ENCODE data around the gene GABPB1. TPM values are rescaled to one million over a fixed set of nuclear protein-coding genes. Genes with fewer than 3 reads are reported as not detected.

Gene GABPB1
- total RNA-seq, 2 experiments from 2014 or later = 23.9 to 26.7 TPM

- ATAC-seq (ENCODE audit: low read depth) (no peak), DNase-seq (no peak)
- Mint-ChIP-seq H3K27me3 (no peaks in the 10 kb centered on the region), H3K4me3 (no peak overlapping the region), H3K9me3 (no peaks in the 10 kb centered on the region), H3K4me1 (peaks cover 47% of the 10 kb centered on the region), H3K36me3 (peaks cover 2% of the 10 kb centered on the region), H3K27ac (peak overlapping the region; percentile 31)
- POLR2A ChIA-PET = interaction anchor here (1.5 kb wide), 1 partner anchor 10 kb away, joined by 5 read pairs; no protein-coding TSS in a partner anchor
Measured at GRCh38 chr15:50257924-50258323, 97.1 kb downstream of the GABPB1 start.

DNA sequence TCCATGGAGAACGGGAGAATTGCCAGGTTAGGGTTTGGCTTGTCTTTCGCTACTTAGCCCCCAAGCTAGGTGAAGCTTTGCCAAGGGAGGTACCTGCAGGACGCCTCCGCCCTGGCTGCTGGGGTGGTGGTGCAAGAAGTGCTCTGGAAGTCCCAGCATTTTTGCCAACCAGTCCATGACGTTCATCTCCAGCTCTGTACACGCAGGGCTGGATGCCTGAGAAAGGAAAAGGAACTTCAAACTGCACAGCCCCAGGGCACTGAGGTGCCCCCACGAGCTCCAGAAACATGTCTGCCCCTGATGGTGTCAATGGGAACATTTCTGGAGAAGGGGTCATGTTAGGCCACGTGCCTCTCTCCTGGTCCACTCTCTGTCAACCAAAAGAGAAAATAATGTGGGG lies 97.7 kb downstream of the GABPB1 start:
- Mint-ChIP-seq H3K4me1 (peaks cover 45% of the 10 kb centered on the region), H3K9me3 (no peaks in the 10 kb centered on the region), H3K4me3 (no peak overlapping the region), H3K36me3 (peaks cover 2% of the 10 kb centered on the region), H3K27ac (no peak overlapping the region), H3K27me3 (no peaks in the 10 kb centered on the region)
- POLR2A ChIA-PET = no interaction called here
- ATAC-seq (ENCODE audit: low read depth) (no peak), DNase-seq (no peak)

GRCh38 chr15:50256188-50257041 lies 98.6 kb downstream of the GABPB1 start:
- POLR2A ChIA-PET = no interaction called here
- no peak overlapping the region for H3K4me3 Mint-ChIP-seq
- DNase-seq (no peak), ATAC-seq (ENCODE audit: low read depth) (no peak)
- no peak overlapping the region for H3K27ac Mint-ChIP-seq
- peaks cover 2% of the 10 kb centered on the region for H3K36me3 Mint-ChIP-seq
- H3K9me3 Mint-ChIP-seq = no peaks in the 10 kb centered on the region
- no peaks in the 10 kb centered on the region for H3K27me3 Mint-ChIP-seq
- peaks cover 41% of the 10 kb centered on the region for H3K4me1 Mint-ChIP-seq

DNA sequence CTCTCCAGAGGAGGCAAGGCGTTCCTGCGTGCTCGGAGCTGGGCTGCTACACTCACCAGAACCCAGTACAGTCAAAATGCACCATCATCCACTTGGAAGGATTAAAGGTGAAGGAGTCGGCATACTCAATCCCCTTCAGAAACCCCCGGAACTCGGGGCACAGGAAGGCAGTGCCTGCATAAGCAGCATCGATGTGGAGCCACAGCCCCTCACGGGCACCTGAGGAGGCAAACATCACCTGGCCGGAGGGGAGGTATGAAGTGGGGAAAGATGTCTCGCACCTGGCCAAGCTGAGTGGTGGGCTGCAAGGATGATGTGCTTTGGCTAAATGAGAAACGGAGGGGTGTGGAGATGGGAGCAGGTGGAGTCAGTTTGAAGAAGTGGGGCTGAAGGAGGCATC lies 102.4 kb downstream of the GABPB1 start:
- H3K27ac Mint-ChIP-seq = no peak overlapping the region
- no peaks in the 10 kb centered on the region for H3K9me3 Mint-ChIP-seq
- ATAC-seq (ENCODE audit: low read depth) (no peak), DNase-seq (no peak)
- POLR2A ChIA-PET = no interaction called here
- H3K4me1 Mint-ChIP-seq = peaks cover 37% of the 10 kb centered on the region
- no peaks in the 10 kb centered on the region for H3K27me3 Mint-ChIP-seq
- no peak overlapping the region for H3K4me3 Mint-ChIP-seq
- peaks cover 4% of the 10 kb centered on the region for H3K36me3 Mint-ChIP-seq

GRCh38 chr15:50251638-50252182 lies 103.3 kb downstream of the GABPB1 start:
- Mint-ChIP-seq H3K27me3 (no peaks in the 10 kb centered on the region), H3K9me3 (peaks cover 2% of the 10 kb centered on the region), H3K27ac (peak overlapping the region; percentile 10), H3K4me3 (no peak overlapping the region), H3K4me1 (peaks cover 40% of the 10 kb centered on the region), H3K36me3 (peaks cover 7% of the 10 kb centered on the region)
- ATAC-seq (ENCODE audit: low read depth) = no peak
- POLR2A ChIA-PET = no interaction called here
- no peak for DNase-seq

DNA sequence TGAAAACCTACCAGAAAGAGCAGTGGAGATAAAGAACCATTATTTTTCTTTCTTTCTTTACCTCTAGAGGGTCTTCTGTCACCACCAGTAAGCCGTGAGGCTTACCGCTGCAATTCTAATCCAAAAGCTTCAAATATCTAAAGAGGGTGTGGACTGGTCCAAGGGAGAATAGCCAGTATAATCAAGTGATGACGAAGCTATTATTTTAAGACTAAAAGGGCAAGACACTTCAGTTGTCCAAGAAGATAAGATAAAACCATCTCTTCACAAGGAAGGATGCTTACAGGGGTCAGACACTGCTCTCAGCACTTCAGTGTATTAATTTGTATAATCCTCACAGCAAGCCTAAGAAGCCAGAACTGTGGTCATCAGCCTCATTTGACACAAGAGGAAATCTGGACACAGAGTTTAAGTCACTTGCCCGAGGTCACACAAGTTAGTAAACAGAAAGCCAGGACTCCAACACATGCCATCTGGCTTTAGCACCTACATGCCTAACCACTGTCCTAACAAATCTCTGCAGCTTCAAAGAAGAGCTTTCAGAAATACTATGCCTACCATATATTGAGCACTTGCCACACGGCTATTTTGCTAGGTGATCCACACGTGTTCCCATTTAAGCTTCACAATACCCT lies 104.1 kb downstream of the GABPB1 start:
- Mint-ChIP-seq H3K27ac (no peak overlapping the region), H3K27me3 (no peaks in the 10 kb centered on the region), H3K9me3 (peaks cover 3% of the 10 kb centered on the region), H3K36me3 (peaks cover 7% of the 10 kb centered on the region), H3K4me1 (peaks cover 43% of the 10 kb centered on the region), H3K4me3 (no peak overlapping the region)
- POLR2A ChIA-PET = interaction anchor here (1.1 kb wide), 1 partner anchor 104 kb away, joined by 3 read pairs; the partner anchor contains the start of gene GABPB1
- DNase-seq = no peak
- ATAC-seq (ENCODE audit: low read depth) = no peak

- Mint-ChIP-seq H3K27ac (no peak overlapping the region), H3K9me3 (peaks cover 3% of the 10 kb centered on the region), H3K27me3 (no peaks in the 10 kb centered on the region), H3K4me3 (no peak overlapping the region), H3K36me3 (peaks cover 9% of the 10 kb centered on the region), H3K4me1 (peaks cover 43% of the 10 kb centered on the region)
- ATAC-seq (ENCODE audit: low read depth) (no peak), DNase-seq (no peak)
- POLR2A ChIA-PET = interaction anchor here (1.1 to 4.8 kb wide), 2 partner anchors 12 to 105 kb away, joined by 3 to 43 read pairs; partner anchors contain the start of gene GABPB1
Measured at GRCh38 chr15:50249704-50250103, 105.3 kb downstream of the GABPB1 start.

- no peaks in the 10 kb centered on the region for H3K27me3 Mint-ChIP-seq
- H3K27ac Mint-ChIP-seq = peak overlapping the region; percentile 97
- POLR2A ChIA-PET = interaction anchor here (1.2 to 4.8 kb wide), 3 partner anchors 9 to 105 kb away, joined by 5 to 43 read pairs (median 11); partner anchors contain the start of gene GABPB1
Measured at GRCh38 chr15:50248994-50249582, 105.9 kb downstream of the GABPB1 start.

DNA sequence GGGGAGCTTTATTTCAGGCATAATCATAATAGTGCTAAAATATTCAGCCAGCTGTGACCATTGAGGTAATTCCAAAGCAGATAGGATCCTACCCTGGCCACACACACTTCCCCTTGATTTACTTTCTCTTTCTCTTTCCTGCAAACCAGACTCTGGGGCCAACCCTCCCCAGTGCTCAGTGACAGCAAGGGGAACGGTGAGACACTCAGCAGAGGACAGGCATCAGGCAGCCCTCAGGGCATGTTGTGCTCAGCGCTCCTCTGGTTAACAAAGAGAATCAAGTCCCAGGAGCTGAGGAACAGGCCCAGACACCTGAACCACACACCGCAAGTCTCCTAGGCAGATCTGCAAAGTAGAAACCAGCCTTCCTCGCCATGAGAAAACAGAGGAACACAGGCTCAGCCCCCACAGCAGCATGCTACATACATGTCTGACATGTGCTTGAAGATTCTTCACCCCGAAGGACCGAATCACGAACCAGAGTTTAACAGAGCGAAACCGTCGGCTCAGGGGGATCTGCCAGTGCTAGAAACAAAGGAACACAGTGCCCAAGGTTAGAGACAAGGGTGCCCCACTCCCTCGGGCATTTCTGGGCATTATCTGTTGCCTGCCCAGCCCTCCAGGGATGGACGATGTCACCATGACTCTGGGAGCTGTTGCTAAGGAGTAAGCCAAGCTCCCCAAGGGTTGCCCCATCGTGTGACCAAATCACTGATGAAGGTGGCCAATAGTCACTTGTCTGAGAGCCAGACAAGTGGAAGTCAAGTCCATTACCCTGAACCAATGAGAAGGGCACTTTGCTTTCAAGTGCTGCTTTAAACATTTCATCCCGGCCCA lies 107.0 kb downstream of the GABPB1 start:
- H3K27me3 Mint-ChIP-seq = no peaks in the 10 kb centered on the region
- peaks cover 15% of the 10 kb centered on the region for H3K36me3 Mint-ChIP-seq
- H3K4me1 Mint-ChIP-seq = peaks cover 46% of the 10 kb centered on the region
- H3K4me3 Mint-ChIP-seq = peak overlapping the region; percentile 82
- peak overlapping the region; percentile 97 for H3K27ac Mint-ChIP-seq
- POLR2A ChIA-PET = interaction anchor here (1.2 to 4.8 kb wide), 3 partner anchors 10 to 107 kb away, joined by 5 to 43 read pairs (median 11); partner anchors contain the start of gene GABPB1
- peak; percentile 68 for DNase-seq
- H3K9me3 Mint-ChIP-seq = peaks cover 4% of the 10 kb centered on the region
- ATAC-seq (ENCODE audit: low read depth) = peak; percentile 100

More at GRCh38 chr15:50248994-50249582, 105.9 kb downstream of the GABPB1 start:
- ATAC-seq (ENCODE audit: low read depth) (no peak), DNase-seq (no peak)
- peaks cover 45% of the 10 kb centered on the region for H3K4me1 Mint-ChIP-seq
- H3K36me3 Mint-ChIP-seq = peaks cover 10% of the 10 kb centered on the region
- peak overlapping the region; percentile 82 for H3K4me3 Mint-ChIP-seq
- H3K9me3 Mint-ChIP-seq = peaks cover 3% of the 10 kb centered on the region

DNA sequence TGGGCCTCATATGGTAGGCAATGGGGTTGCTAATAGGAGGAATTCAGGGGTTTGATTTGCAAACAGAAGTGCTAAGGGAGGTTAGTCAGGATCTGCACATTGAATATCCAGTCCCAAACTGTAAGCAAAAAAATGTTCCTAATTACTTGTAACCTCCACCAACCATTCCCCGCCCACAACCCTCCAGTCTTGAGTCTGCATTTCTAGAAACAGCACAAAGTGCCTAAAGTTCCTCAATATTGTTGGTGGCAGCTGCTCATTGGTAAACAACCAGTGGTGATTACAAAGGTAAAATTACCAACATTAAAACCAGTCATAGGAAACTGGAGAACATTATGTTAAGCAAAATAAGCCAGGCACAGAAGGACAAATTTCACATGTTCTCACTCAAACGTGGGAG lies 108.4 kb downstream of the GABPB1 start:
- peak overlapping the region; percentile 37 for H3K27ac Mint-ChIP-seq
- peaks cover 49% of the 10 kb centered on the region for H3K4me1 Mint-ChIP-seq
- peaks cover 4% of the 10 kb centered on the region for H3K9me3 Mint-ChIP-seq
- no peaks in the 10 kb centered on the region for H3K27me3 Mint-ChIP-seq
- no peak overlapping the region for H3K4me3 Mint-ChIP-seq
- DNase-seq = no peak
- no peak for ATAC-seq (ENCODE audit: low read depth)
- peaks cover 15% of the 10 kb centered on the region for H3K36me3 Mint-ChIP-seq
- POLR2A ChIA-PET = interaction anchor here (2.1 to 4.8 kb wide), 2 partner anchors 15 to 108 kb away, joined by 11 to 43 read pairs; partner anchors contain the start of gene GABPB1

DNA sequence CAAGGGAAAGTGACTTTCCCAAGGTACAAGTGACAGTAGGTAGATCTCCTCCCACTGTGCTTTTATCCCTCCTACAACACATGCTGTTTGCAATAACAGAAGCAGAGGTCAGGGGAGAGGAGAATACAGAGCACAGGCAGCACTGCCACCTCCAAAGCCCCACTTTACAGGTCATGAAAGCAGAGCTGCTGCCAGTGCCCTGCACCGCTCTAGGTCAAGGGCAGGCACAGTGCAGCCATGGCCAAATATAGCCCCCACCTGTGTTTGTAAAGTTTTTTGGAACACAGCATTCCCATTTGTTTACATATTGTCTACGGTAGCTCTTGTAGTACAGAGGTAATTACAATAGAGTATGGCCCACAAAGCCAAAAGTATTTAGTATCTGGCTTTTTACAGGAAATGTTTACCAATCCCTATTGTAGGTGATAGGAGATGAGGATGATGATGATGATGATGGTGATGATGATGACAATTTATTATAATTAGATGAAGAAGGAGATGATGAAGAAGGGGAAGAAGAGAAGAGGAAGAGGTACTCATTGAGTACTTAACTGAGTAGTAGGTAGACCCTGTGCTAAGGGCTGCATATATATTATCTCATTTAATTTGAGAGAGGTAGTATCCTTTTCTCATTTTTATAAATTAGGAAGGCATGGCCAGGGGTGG lies 109.9 kb downstream of the GABPB1 start:
- POLR2A ChIA-PET = interaction anchor here (0.6 kb wide), 1 partner anchor 225 kb away, joined by 3 read pairs; no protein-coding TSS in a partner anchor
- DNase-seq (no peak), ATAC-seq (ENCODE audit: low read depth) (no peak)
- peaks cover 17% of the 10 kb centered on the region for H3K36me3 Mint-ChIP-seq
- H3K4me3 Mint-ChIP-seq = no peak overlapping the region
- peaks cover 48% of the 10 kb centered on the region for H3K4me1 Mint-ChIP-seq
- no peak overlapping the region for H3K27ac Mint-ChIP-seq
- H3K9me3 Mint-ChIP-seq = peaks cover 4% of the 10 kb centered on the region
- H3K27me3 Mint-ChIP-seq = no peaks in the 10 kb centered on the region

GRCh38 chr15:50244153-50244552 lies 110.8 kb downstream of the GABPB1 start:
- Mint-ChIP-seq H3K36me3 (peaks cover 17% of the 10 kb centered on the region), H3K9me3 (peaks cover 4% of the 10 kb centered on the region), H3K4me3 (no peak overlapping the region), H3K27me3 (no peaks in the 10 kb centered on the region), H3K4me1 (peaks cover 42% of the 10 kb centered on the region), H3K27ac (no peak overlapping the region)
- DNase-seq = no peak
- POLR2A ChIA-PET = interaction anchor here (0.6 kb wide), 1 partner anchor 17 kb away, joined by 7 read pairs; no protein-coding TSS in a partner anchor
- no peak for ATAC-seq (ENCODE audit: low read depth)

Data from activated naive CD8-positive, alpha-beta T cell treated with anti-CD3 and anti-CD28 coated beads, Interleukin-2, amount 10 ng/mL, durations not matched to agents 7 days and 5 days (primary cell).